Neutrophil (primary cell): Measurements from ENCODE around the gene WNK4.
"Not testable (repeated sequence)": the region's sequence is repeated elsewhere in the genome, so short reads cannot be mapped to it uniquely, and the experiment has no call there.

Experiments
- H3K27ac ChIP-seq: fragments of 200-600 bp; sonication (generic); 2 replicates; pipeline ENCODE4 v1.5.1; 2016; ENCODE audit warnings: mild to moderate bottlenecking, moderate library complexity
- H3K27me3 ChIP-seq: fragments of 200-600 bp; sonication (generic); 2 replicates; pipeline ENCODE4 v1.6.0; 2016; ENCODE audit warnings: mild to moderate bottlenecking
- H3K36me3 ChIP-seq: fragments of 200-600 bp; sonication (generic); 2 replicates; pipeline ENCODE4 v1.5.1; 2017
- H3K4me1 ChIP-seq, 2 experiments: fragments of 200-600 bp in 1 of 2; sonication (generic) in 1 of 2; 1 replicate in 1 of 2; 2 replicates in 1 of 2; pipeline versions ENCODE4 v1.5.1 to v1.6.1; 2013 to 2016; ENCODE audit warnings: low read depth in 1 of 2, low read length in 1 of 2, mild to moderate bottlenecking in 1 of 2, moderate library complexity in 1 of 2; ENCODE audit not compliant: control insufficient read depth in 1 of 2, insufficient read depth in 1 of 2
- H3K4me3 ChIP-seq, 2 experiments: fragments of 200-600 bp in 1 of 2; sonication (generic) in 1 of 2; 1 replicate in 1 of 2; 2 replicates in 1 of 2; pipeline ENCODE4 v1.5.1; 2013 to 2016; ENCODE audit warnings: low read depth in 1 of 2, low read length in 1 of 2, mild to moderate bottlenecking in 1 of 2, moderate library complexity in 1 of 2
- H3K9me3 ChIP-seq: fragments of 200-600 bp; sonication (generic); 2 replicates; pipeline ENCODE4 v1.5.1; 2016
- CTCF ChIP-seq: fragments of 200-600 bp; sonication (generic); IDR thresholded peaks from 2 replicates; pipeline ENCODE4 v1.5.1; 2016; ENCODE audit warnings: antibody characterized with exemption

WNK4 gene

GRCh38 chr17:42767512-42767911, 12.9 kb upstream of the WNK4 start:
- no peak for TF ChIP-seq CTCF

DNA sequence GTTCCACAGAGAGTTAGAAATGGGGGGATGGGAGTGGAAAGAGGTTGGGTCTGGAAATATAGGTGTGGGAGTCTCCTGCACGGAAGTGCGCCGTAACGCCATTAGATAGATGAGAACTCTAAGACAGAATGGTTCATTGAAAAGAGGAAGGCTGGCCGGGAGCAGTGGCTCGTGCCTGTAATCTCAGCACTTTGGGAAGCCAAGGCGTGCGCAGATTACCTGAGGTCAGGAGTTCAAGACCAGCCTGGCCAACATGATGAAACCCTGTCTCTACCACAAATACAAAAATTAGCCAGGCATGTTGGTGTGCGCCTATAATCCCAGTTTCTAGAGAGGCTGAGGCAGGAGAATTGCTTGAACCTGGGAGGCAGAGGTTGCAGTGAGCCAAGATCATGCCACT, 12.4 kb upstream of the WNK4 start:
- H3K4me3 ChIP-seq, H3K36me3 ChIP-seq, H3K4me1 ChIP-seq, H3K27ac ChIP-seq, H3K9me3 ChIP-seq: not testable (repeated sequence)
- H3K27me3 ChIP-seq: peaks cover 30% of the 10 kb centered on the region

More at GRCh38 chr17:42767512-42767911, 12.9 kb upstream of the WNK4 start:
- Histone ChIP-seq H3K4me3 (no peak overlapping the region), H3K27ac (no peak overlapping the region), H3K27me3 (peaks cover 35% of the 10 kb centered on the region), H3K9me3 (no peaks in the 10 kb centered on the region), H3K36me3 (no peaks in the 10 kb centered on the region), H3K4me1 (no peaks in the 10 kb centered on the region)

DNA sequence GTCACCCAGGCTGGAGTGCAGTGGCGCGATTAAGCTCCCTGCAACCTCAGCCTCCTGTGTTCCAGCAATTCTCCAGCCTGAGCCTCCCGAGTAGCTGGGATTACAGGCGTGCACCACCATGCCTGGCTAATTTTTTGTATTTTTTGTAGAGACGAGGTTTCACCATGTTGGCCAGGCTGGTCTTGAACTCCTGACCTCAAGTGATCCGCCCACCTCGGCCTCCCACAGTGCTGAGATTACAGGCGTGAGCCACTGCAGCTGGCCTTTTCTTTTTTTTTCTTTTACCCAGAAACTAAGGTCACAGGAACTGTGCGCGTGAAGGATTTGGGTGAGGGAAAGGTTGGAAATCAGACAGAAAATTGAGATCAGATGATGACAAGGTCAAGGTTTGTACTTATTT, 10.4 kb upstream of the WNK4 start:
- not testable (repeated sequence) for H3K27ac ChIP-seq, H3K36me3 ChIP-seq, H3K4me3 ChIP-seq, H3K9me3 ChIP-seq
- Histone ChIP-seq H3K27me3 (peaks cover 21% of the 10 kb centered on the region), H3K4me1 (peaks cover 10 to 17% of the 10 kb centered on the region in 2 experiments)

DNA sequence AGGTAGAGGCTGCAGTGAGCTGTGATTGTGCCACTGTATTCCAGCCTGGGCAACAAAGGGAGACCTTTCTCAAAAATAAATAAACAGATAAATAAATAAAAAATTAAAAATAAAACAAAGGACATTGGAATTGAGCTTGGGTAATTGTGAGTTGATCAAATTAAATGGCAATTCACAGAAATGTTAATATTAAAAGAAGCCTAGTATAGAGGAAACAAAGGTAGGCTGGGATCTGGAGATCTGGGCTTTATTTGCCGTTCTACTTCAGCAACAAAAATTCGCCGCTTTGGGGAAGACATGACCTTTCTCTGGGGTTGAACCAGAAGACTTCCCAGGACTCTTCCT, 7.5 kb upstream of the WNK4 start:
- Histone ChIP-seq H3K4me3 (peak overlapping the region; percentile 78 to 92), H3K36me3 (peaks cover 32% of the 10 kb centered on the region), H3K4me1 (peaks cover 10 to 17% of the 10 kb centered on the region in 2 experiments), H3K27ac (peak overlapping the region; percentile 82), H3K9me3 (no peaks in the 10 kb centered on the region), H3K27me3 (peaks cover 10% of the 10 kb centered on the region)
- no peak for TF ChIP-seq CTCF

GRCh38 chr17:42773290-42774035, 6.9 kb upstream of the WNK4 start, which contains the start of gene VPS25:
Gene VPS25, plus strand, starts transcription at chr17:42773449. Its CDS starts 27 bp downstream, at chr17:42773476.
- H3K9me3 ChIP-seq: no peaks in the 10 kb centered on the region
- peaks cover 37% of the 10 kb centered on the region for H3K36me3 ChIP-seq
- H3K27ac ChIP-seq: peak within 1 kb of the TSS; percentile 82
- H3K4me3 ChIP-seq: peak within 1 kb of the TSS; percentile 78 to 92
- H3K27me3 ChIP-seq: peaks cover 6% of the 10 kb centered on the region
- no peak for TF ChIP-seq CTCF
- H3K4me1 ChIP-seq: peaks cover 10 to 17% of the 10 kb centered on the region in 2 experiments

DNA sequence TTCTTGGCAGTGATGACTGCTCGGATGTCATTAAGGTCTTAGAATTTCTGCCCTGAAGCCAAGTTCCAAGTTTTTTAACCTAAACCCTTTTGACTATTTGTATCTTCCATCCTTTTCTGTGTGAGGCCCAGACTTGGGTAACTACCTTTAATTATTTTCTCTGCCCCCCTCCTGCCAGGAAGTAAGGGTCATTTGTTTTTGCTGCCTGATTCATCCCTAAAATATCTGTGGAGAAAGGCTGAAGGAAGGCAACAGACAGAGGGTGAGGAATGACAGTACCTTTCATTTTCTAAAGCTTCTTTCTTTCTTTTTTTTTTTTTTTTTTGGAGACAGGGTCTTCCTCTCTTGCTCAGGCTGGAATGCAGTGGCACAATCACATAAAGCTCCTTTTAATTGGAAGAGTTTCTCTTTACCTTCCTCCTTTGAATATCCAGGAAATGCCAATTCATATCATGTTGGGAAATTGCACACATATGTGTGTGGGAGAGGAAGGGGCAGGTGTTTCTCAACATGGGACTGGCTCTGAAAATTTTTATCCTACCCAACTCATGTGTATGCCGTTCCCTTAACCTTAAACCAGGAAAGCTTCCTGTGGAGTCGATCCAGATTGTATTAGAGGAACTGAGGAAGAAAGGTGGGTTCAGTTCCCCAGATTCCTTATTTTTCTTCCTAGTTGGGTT, 6.2 kb upstream of the WNK4 start:
- no peaks in the 10 kb centered on the region for H3K9me3 ChIP-seq

More for the DNA sequence above, 6.2 kb upstream of the WNK4 start:
- Histone ChIP-seq H3K36me3 (peaks cover 45% of the 10 kb centered on the region), H3K27ac (peak overlapping the region; percentile 82), H3K4me1 (peaks cover 10 to 17% of the 10 kb centered on the region in 2 experiments), H3K4me3 (peak overlapping the region; percentile 78 to 92), H3K27me3 (peaks cover 3% of the 10 kb centered on the region)
- TF ChIP-seq CTCF: no peak
